ENCODE data around the gene TRIM2.

DNA sequence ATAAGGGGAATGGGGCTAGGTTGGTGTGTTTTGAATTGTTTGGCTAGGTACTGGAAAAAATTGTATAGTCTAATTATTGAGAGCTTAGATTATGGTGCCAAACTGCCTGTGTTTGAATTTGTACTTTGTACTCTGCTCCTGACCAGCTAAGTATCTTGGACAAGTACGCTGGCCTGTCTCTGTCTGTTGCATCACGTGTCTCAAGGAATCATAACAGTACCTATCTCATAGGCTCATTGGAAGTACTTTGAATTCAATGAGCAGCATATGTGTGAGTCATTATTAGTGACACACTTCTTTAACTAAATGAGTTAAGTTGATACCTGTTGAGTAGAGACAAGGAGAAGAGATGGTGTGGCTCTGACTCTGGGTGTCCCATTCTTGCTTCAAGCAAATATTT is 70.7 kb downstream of the TRIM2 start:
- TF ChIP-seq EZH2phosphoT487 (IDR thresholded peaks at IDR 0.05; ENCODE audit: low read depth, severe bottlenecking, unreplicated experiment) (no peak), CTCF (IDR thresholded peaks at IDR 0.05; ENCODE audit: poor library complexity) (no peak), EZH2 (IDR thresholded peaks at IDR 0.05; ENCODE audit: borderline replicate concordance) (no peak)
